GM12873 (cell line): ENCODE data around the gene NBPF3.

Source experiments
- TF ChIP-seq, protein P1 (sequence below): IDR thresholded peaks from 2 replicates; pipeline ENCODE4 v1.5.1; 2012; ENCODE audit warnings: low read depth, mild to moderate bottlenecking, moderate library complexity, low read length, control low read depth; ENCODE audit not compliant: insufficient read depth; ENCODE audit errors: missing control alignments

The NBPF3 gene

DNA sequence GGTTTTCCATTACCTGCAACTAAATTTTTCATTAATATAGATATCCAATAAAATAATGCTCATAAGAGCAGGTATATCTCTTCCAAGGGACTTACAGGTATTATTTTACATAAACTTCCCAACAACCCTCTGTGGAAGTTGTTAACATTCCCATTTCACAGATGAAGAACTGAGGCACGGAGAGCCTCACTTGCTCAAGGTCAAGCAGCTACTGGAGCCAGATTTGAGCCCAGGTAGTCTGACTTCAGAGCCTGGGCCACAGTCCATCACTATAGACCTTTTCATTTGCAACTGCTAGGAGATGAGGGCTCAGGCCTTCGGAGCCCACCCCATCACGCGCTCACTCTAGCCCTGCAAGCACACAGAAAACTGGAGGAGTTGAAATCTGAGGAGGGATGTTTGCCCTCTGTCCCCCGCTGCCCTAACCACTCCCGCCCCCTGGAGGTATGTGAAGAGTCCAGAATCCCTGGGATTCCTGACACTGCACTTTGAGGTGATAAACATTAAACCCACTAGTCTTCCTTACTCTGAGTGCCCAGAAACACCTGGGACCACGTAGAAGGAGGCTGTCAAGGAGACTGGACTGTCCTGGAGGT, 57.6 kb downstream of the NBPF3 start:
- TF ChIP-seq, protein P1, sequence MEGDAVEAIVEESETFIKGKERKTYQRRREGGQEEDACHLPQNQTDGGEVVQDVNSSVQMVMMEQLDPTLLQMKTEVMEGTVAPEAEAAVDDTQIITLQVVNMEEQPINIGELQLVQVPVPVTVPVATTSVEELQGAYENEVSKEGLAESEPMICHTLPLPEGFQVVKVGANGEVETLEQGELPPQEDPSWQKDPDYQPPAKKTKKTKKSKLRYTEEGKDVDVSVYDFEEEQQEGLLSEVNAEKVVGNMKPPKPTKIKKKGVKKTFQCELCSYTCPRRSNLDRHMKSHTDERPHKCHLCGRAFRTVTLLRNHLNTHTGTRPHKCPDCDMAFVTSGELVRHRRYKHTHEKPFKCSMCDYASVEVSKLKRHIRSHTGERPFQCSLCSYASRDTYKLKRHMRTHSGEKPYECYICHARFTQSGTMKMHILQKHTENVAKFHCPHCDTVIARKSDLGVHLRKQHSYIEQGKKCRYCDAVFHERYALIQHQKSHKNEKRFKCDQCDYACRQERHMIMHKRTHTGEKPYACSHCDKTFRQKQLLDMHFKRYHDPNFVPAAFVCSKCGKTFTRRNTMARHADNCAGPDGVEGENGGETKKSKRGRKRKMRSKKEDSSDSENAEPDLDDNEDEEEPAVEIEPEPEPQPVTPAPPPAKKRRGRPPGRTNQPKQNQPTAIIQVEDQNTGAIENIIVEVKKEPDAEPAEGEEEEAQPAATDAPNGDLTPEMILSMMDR, result no peak

DNA sequence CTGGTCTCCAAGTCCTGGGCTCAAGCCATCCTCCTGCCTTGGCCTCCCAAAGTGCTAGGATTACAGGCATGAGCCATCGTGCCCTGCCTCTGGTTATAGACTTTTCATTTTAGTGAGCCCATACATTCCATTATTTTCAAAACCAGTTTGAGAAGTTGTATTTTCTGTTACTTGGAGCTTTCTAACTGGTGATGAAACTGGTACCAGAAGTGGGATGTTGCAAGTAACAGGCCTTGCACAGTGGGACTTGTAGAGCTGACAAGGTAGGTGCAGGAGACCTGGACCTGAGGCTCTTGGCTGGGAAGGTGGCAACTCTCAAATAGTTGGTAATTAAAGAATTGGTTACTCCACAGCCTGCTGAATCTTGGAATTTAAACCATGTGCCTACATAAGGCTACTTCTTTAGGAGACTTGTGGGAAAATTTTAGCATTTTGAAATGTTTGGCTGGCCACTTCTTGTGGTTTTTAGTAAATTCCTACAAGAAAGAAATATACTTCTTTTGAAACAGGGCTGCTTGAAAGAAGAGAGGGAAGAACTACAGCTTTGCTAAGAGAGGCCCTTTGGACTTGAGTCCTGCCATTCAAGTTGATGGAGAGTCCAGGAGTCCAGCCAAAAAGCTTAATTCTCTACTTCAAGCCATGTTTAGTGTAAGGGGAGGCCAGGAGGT, 59.5 kb downstream of the NBPF3 start:
- TF ChIP-seq, protein P1, result no peak

DNA sequence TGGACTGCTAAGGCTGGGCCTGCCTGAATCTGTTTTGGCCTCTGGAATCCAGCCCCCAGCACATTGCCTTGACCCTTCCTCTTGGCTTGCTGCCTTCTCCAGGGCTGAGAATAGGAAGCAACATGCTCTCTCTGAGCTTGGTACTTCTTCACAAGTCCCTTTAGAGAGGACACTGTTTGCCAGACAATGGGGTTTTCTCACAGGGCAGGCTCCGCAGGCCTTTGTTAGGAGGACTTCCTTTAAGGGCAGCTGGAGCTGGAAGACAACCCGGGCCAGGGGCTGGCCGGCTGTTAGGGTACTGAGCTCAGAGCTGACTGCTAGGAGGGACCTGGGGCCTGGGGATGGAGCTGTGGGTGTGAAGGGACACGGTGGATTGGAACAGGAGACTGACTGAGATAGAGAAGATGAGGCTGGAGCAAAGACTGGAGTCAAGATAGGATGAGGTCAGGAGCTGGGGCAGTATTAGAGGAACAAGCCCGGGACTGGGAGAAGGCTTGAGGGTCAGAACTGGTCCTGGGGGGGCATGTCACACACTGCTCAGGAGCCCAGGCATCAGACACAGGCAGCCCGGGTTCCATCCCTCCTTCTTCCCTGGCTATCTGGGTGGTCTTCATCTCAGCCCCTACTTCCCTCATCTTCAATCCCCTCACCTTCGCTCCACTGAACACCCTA, 63.9 kb downstream of the NBPF3 start:
- TF ChIP-seq, protein P1, result no peak

DNA sequence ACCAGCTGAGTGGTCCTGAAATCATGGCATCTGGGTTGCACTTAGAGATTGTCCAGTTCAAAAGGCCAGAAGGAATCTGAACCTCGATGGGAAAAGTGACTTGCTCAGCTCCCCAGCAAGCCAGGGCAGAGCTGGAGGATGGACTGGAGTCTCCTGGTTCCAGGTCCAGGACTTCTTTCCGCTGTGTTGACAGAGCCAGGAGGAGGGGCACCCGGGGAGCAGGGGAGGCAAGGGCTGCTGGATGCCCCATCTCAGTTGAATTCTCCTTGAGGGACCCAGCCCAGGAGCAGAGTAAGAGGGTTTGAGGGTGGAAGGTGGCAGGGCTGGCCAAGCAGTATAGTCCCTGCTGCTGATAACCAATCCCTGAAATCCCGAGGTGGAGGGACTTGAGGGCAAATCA, 66.9 kb downstream of the NBPF3 start:
- TF ChIP-seq, protein P1, result no peak

DNA sequence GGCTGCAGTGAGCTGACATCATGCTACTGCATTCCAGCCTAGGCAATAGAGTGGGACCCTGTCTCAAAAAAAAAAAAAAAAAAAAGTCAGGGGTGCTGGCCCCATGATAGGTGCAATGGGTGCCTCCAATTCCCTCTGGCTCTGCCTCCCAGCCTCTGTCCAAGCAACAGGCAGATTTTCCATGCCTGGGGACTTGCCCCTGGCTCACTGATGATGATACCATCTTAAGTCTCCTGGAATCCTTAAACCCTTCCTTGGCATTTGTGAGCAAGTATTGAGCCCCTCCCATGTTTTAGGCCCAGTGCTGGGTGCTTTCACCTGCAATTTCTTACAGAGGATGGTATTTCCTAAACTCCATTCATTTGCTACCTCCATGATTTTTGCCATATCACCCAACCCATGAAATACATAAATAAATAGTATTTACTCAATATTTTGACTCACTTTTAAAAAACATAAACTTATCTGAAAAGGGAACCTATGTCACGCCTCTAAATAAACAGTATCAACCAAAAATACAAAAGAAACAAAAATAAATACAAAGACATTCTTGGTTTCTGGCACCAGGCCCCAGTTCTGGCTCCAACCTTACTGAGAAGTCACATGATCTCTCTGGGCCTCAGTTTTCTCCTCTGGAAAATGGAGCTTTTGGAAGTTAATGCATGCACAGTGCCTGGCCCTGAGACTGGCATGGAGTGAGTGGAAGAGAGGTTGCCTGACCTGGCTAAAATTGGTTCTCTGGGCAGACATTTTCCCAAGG, 67.8 kb downstream of the NBPF3 start:
- TF ChIP-seq, protein P1, result no peak

DNA sequence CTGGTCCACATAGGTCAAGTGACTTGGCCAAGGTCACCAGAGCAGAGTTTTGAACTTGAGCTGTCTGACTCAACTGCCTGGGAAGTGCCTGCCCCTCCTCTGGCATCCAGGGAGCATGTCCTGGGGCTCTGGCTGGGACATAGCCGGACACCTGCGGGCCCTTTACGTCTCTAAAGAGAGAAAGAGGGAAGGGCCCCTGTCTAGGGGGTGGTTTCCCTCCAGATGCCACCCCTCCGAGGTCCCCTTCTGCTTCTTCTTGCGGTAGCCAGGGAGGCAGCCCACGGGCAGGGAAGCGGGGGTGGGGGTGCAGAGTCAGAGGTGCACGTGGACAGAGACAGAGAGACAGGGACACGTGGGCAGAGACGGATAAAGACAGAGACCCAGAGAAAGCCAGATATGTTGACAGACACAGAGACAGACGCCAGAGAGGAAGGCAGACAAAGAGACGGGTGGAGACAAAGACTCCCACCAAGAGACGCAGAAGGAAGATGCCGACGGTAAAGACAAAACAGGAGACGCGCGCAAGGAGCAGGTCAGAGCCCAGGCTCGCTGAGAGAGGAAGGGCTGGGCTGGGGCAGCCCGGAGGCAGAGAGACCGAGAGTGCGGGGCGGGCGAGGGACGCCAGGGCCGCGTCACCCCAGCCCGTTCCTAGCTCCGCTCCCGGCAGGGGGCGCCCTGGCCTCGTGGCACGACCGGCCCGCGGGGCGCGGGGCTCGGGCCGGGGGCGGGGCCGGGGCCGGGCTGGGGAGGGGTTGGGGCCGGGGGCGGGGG, 68.8 kb downstream of the NBPF3 start:
- TF ChIP-seq, protein P1, result peak; percentile 60
